A172 (cell line): ENCODE results near the gene MCTP1. TPM values are rescaled to one million over a fixed set of nuclear protein-coding genes. Genes with fewer than 3 reads are reported as not detected.
A peak's percentile ranks its signal among the peaks of the same experiment; 100 is the strongest.

Experiments used
- DNase-seq: peaks from one replicate; pipeline ENCODE4 v3.0.0-alpha.2; 2015; ENCODE audit warnings: low spot score
- total RNA-seq: library from RNA; depleted of rRNA; stranded (reverse); fragments of >200 nt; shearing (Covaris generic); gene quantifications from 2 replicates; pipeline ENCODE4 v1.2.3, GENCODE V29; 2014

MCTP1 gene
- total RNA-seq, 1 experiment from 2014 or later, result 15.7 TPM

GRCh38 chr5:94771742-94772141 is 513.2 kb downstream of the MCTP1 start:
- no peak for DNase-seq

GRCh38 chr5:94769996-94770395 is 514.9 kb downstream of the MCTP1 start:
- no peak for DNase-seq

- DNase-seq, result no peak
These were observed 523.1 kb downstream of the MCTP1 start for GRCh38 chr5:94761786-94762185.

- no peak for DNase-seq
These were observed 523.8 kb downstream of the MCTP1 start for GRCh38 chr5:94761055-94761454.

GRCh38 chr5:94759961-94760360 is 524.9 kb downstream of the MCTP1 start:
- DNase-seq, result no peak

GRCh38 chr5:94759022-94759421 is 525.9 kb downstream of the MCTP1 start:
- DNase-seq, result no peak

- DNase-seq, result peak; percentile 10
These were observed 530.1 kb downstream of the MCTP1 start for GRCh38 chr5:94754824-94755223.

- no peak for DNase-seq
These were observed 533.4 kb downstream of the MCTP1 start for GRCh38 chr5:94751460-94751859.

GRCh38 chr5:94750681-94751080 is 534.2 kb downstream of the MCTP1 start:
- DNase-seq, result no peak

GRCh38 chr5:94749042-94749441 is 535.9 kb downstream of the MCTP1 start:
- no peak for DNase-seq

GRCh38 chr5:94748212-94748611 is 536.7 kb downstream of the MCTP1 start:
- no peak for DNase-seq

GRCh38 chr5:94747371-94747770 is 537.5 kb downstream of the MCTP1 start:
- no peak for DNase-seq

- peak; percentile 4 for DNase-seq
These were observed 538.2 kb downstream of the MCTP1 start for GRCh38 chr5:94746731-94747124.

- DNase-seq, result peak; percentile 42
These were observed 538.8 kb downstream of the MCTP1 start for GRCh38 chr5:94745786-94746730.

GRCh38 chr5:94744906-94745305 is 540.0 kb downstream of the MCTP1 start:
- DNase-seq, result no peak

GRCh38 chr5:94742852-94743251 is 542.0 kb downstream of the MCTP1 start:
- no peak for DNase-seq

- no peak for DNase-seq
These were observed 544.6 kb downstream of the MCTP1 start for GRCh38 chr5:94740286-94740685.

- DNase-seq, result no peak
These were observed 548.4 kb downstream of the MCTP1 start for GRCh38 chr5:94736498-94736897.

- no peak for DNase-seq
These were observed 553.4 kb downstream of the MCTP1 start for GRCh38 chr5:94731471-94731870.

GRCh38 chr5:94725142-94725541 is 559.8 kb downstream of the MCTP1 start:
- no peak for DNase-seq

GRCh38 chr5:94715768-94716167 is 569.1 kb downstream of the MCTP1 start:
- no peak for DNase-seq

GRCh38 chr5:94711785-94712184 is 573.1 kb downstream of the MCTP1 start:
- no peak for DNase-seq

- DNase-seq, result no peak
These were observed 575.6 kb downstream of the MCTP1 start for GRCh38 chr5:94709277-94709676.

- no peak for DNase-seq
These were observed 577.5 kb downstream of the MCTP1 start for GRCh38 chr5:94707359-94707758.
